Astrocyte of the cerebellum (primary cell): Measurements from ENCODE around the gene KCTD6.

Experiments used
- DNase-seq: peaks from one replicate; pipeline ENCODE4 v3.0.0-alpha.2; 2011; ENCODE audit warnings: low read depth
- H3K4me3 ChIP-seq: 2 replicates; pipeline ENCODE4 v1.5.1; 2011; ENCODE audit warnings: mild to moderate bottlenecking, low read depth, low read length, moderate library complexity
- CTCF ChIP-seq: IDR thresholded peaks from 2 replicates; pipeline ENCODE4 v1.5.1; 2012; ENCODE audit warnings: low read length, low read depth, moderate library complexity, mild to moderate bottlenecking; ENCODE audit errors: missing control alignments
- in situ Hi-C: cut with HindIII; loops from 2 replicates; pipeline ENCODE4 v1.10.0; 2017; ENCODE audit warnings: low sequenced_read_pairs

The KCTD6 gene

GRCh38 chr3:58529516-58530353 lies 37.8 kb downstream of the KCTD6 start:
- TF ChIP-seq CTCF = peak; percentile 35
- no peak overlapping the region for H3K4me3 ChIP-seq
- DNase-seq = no peak
- in situ Hi-C loops = no loop called here

GRCh38 chr3:58530354-58530865 lies 38.5 kb downstream of the KCTD6 start:
- TF ChIP-seq CTCF = no peak
- no peak overlapping the region for H3K4me3 ChIP-seq
- no peak for DNase-seq
- in situ Hi-C loops = no loop called here

GRCh38 chr3:58531555-58531954 lies 39.7 kb downstream of the KCTD6 start:
- in situ Hi-C loops = no loop called here
- no peak for DNase-seq
- no peak for TF ChIP-seq CTCF

GRCh38 chr3:58531956-58532355 lies 40.1 kb downstream of the KCTD6 start:
- no peak for TF ChIP-seq CTCF
- DNase-seq = no peak
- H3K4me3 ChIP-seq = no peak overlapping the region
- in situ Hi-C loops = no loop called here

More at GRCh38 chr3:58531555-58531954, 39.7 kb downstream of the KCTD6 start:
- no peak overlapping the region for H3K4me3 ChIP-seq

GRCh38 chr3:58532794-58533220 lies 40.9 kb downstream of the KCTD6 start:
- H3K4me3 ChIP-seq = no peak overlapping the region
- no peak for DNase-seq
- peak; percentile 85 for TF ChIP-seq CTCF
- in situ Hi-C loops = no loop called here

- H3K4me3 ChIP-seq = no peak overlapping the region
- DNase-seq = no peak
- TF ChIP-seq CTCF = no peak
- in situ Hi-C loops = no loop called here
Measured at GRCh38 chr3:58534592-58535494, 42.9 kb downstream of the KCTD6 start.
